Mesenchymal stem cell (in vitro differentiated cells and primary cell): ENCODE data around the gene SRCAP. TPM values are rescaled to one million over a fixed set of nuclear protein-coding genes. Genes with fewer than 3 reads are reported as not detected.
A peak's percentile ranks its signal among the peaks of the same experiment; 100 is the strongest.

Source experiments
- DNase-seq: peaks from one replicate; pipeline ENCODE4 v3.0.0-alpha.2; 2013
- H2AFZ ChIP-seq: one replicate; pipeline ENCODE4 v1.6.1; 2013; ENCODE audit warnings: low read depth, mild to moderate bottlenecking, control low read depth, inconsistent platforms, low read length, moderate library complexity
- H2AK5ac ChIP-seq: 2 replicates; pipeline ENCODE4 v1.6.1; 2013; ENCODE audit warnings: low read length, moderate library complexity, mild to moderate bottlenecking, inconsistent platforms; ENCODE audit not compliant: severe bottlenecking
- H2BK120ac ChIP-seq: one replicate; pipeline ENCODE4 v1.6.1; 2013; ENCODE audit warnings: low read depth, mild to moderate bottlenecking, inconsistent platforms, low read length, moderate library complexity
- H2BK12ac ChIP-seq, 2 experiments: one replicate each; pipeline ENCODE4 v1.6.1; 2013; ENCODE audit warnings: inconsistent platforms in 2 of 2, low read length in 2 of 2, mild to moderate bottlenecking in 2 of 2, moderate library complexity in 2 of 2, control low read depth in 1 of 2
- H2BK15ac ChIP-seq: one replicate; pipeline ENCODE4 v1.6.1; 2013; ENCODE audit warnings: mild to moderate bottlenecking, low read depth, inconsistent platforms; ENCODE audit not compliant: poor library complexity, severe bottlenecking
- H2BK5ac ChIP-seq: 2 replicates; pipeline ENCODE4 v1.6.1; 2013; ENCODE audit warnings: low read depth, mild to moderate bottlenecking, low read length, control low read depth, inconsistent platforms; ENCODE audit not compliant: poor library complexity, severe bottlenecking
- H3K14ac ChIP-seq, 2 experiments: one replicate each; pipeline ENCODE4 v1.6.1; 2013; ENCODE audit warnings: inconsistent platforms in 2 of 2, low read length in 2 of 2, control low read depth in 1 of 2, mild to moderate bottlenecking in 1 of 2, moderate library complexity in 1 of 2
- H3K18ac ChIP-seq, 2 experiments: one replicate each; pipeline ENCODE4 v1.6.1; 2013; ENCODE audit warnings: inconsistent platforms in 2 of 2, low read length in 2 of 2, control low read depth in 1 of 2, low read depth in 1 of 2, mild to moderate bottlenecking in 1 of 2
- H3K23ac ChIP-seq, 2 experiments: one replicate each; pipeline ENCODE4 v1.6.1; 2013; ENCODE audit warnings: inconsistent platforms in 2 of 2, low read length in 2 of 2, mild to moderate bottlenecking in 2 of 2, moderate library complexity in 2 of 2, control low read depth in 1 of 2
- H3K27ac ChIP-seq: 2 replicates; pipeline ENCODE4 v1.5.1; 2013; ENCODE audit warnings: mild to moderate bottlenecking, moderate library complexity, low read length, control low read depth, inconsistent platforms; ENCODE audit not compliant: poor library complexity, severe bottlenecking
- H3K27me3 ChIP-seq, 2 experiments: 2 replicates each; pipeline versions ENCODE4 v1.6.1 to v1.7.0; 2013; ENCODE audit warnings: low read length in 2 of 2, mild to moderate bottlenecking in 2 of 2, moderate library complexity in 2 of 2, control low read depth in 1 of 2, inconsistent platforms in 1 of 2; ENCODE audit not compliant: control insufficient read depth in 1 of 2, insufficient read depth in 1 of 2
- H3K36me3 ChIP-seq, 2 experiments: 2 replicates each; pipeline versions ENCODE4 v1.6.1 to v1.7.0; 2013; ENCODE audit warnings: low read length in 2 of 2, control low read depth in 1 of 2, inconsistent platforms in 1 of 2, low read depth in 1 of 2, mild to moderate bottlenecking in 1 of 2; ENCODE audit not compliant: insufficient read depth in 2 of 2, control insufficient read depth in 1 of 2
- H3K4ac ChIP-seq, 2 experiments: one replicate each; pipeline ENCODE4 v1.6.1; 2013; ENCODE audit warnings: inconsistent platforms in 2 of 2, low read length in 2 of 2, mild to moderate bottlenecking in 2 of 2, moderate library complexity in 2 of 2, control low read depth in 1 of 2, low read depth in 1 of 2
- H3K4me1 ChIP-seq: 2 replicates; pipeline ENCODE4 v1.6.1; 2013; ENCODE audit warnings: low read depth, low read length, control low read depth; ENCODE audit not compliant: control insufficient read depth, insufficient read depth
- H3K4me2 ChIP-seq: 2 replicates; pipeline ENCODE4 v1.6.1; 2013; ENCODE audit warnings: low read length, mild to moderate bottlenecking, inconsistent platforms; ENCODE audit not compliant: poor library complexity, severe bottlenecking
- H3K4me3 ChIP-seq, 2 experiments: 2 replicates each; pipeline versions ENCODE4 v1.5.1 to v1.7.0; 2013; ENCODE audit warnings: low read length in 2 of 2, mild to moderate bottlenecking in 2 of 2, control low read depth in 1 of 2, low read depth in 1 of 2; ENCODE audit not compliant: insufficient read depth in 1 of 2
- H3K79me1 ChIP-seq: replicated peaks from 2 replicates; pipeline ENCODE4 v1.6.1; 2013; ENCODE audit warnings: mild to moderate bottlenecking, control low read depth, low read length, inconsistent platforms; ENCODE audit not compliant: poor library complexity, severe bottlenecking
- H3K9ac ChIP-seq: 2 replicates; pipeline ENCODE4 v1.7.0; 2013; ENCODE audit warnings: mild to moderate bottlenecking, low read length, moderate library complexity
- H3K9me3 ChIP-seq: 2 replicates; pipeline ENCODE4 v1.7.0; 2013; ENCODE audit warnings: mild to moderate bottlenecking, low read length; ENCODE audit not compliant: control insufficient read depth
- H4K8ac ChIP-seq: one replicate; pipeline ENCODE4 v1.6.1; 2013; ENCODE audit warnings: inconsistent platforms, mild to moderate bottlenecking, low read length, moderate library complexity
- H4K91ac ChIP-seq: one replicate; pipeline ENCODE4 v1.6.1; 2013; ENCODE audit warnings: mild to moderate bottlenecking, low read length, inconsistent platforms
- WGBS: methylation state at CpG from one replicate; pipeline ENCODE4 v1.1.7; 2013; ENCODE audit warnings: mixed read lengths; 5-methylcytosine and 5-hydroxymethylcytosine counted together
- polyA plus RNA-seq, 2 experiments: library from polyadenylated mRNA; stranded (reverse); fragments of 200-250 nt; gene quantifications; one replicate each; pipeline ENCODE4 v1.2.3, GENCODE V29; 2013

SRCAP gene
- 17.1 TPM for polyA plus RNA-seq (2013, experiment 1 of 2)
- polyA plus RNA-seq (2013, experiment 2 of 2), result 16.0 TPM

- Histone ChIP-seq H3K36me3 (peaks cover 23 to 38% of the 10 kb centered on the region in 2 experiments), H2AK5ac (peak within 1 kb of the TSS; percentile 73), H3K14ac (peak within 1 kb of the TSS; percentile 81 to 100), H2BK5ac (peak within 1 kb of the TSS; percentile 100), H3K27ac (peak within 1 kb of the TSS; percentile 100), H2BK15ac (peak within 1 kb of the TSS; percentile 100), H3K27me3 (no peaks in the 10 kb centered on the region), H2AFZ (peak within 1 kb of the TSS; percentile 83), H2BK12ac (peak within 1 kb of the TSS in 1 of 2 experiments; percentile 45), H3K4me1 (peaks cover 8% of the 10 kb centered on the region), H2BK120ac (peak within 1 kb of the TSS; percentile 91), H4K8ac (peak within 1 kb of the TSS; percentile 100), H3K4ac (peak within 1 kb of the TSS; percentile 99 to 100), H3K9me3 (no peaks in the 10 kb centered on the region), H3K4me3 (peak within 1 kb of the TSS; percentile 98 to 99), H3K18ac (peak within 1 kb of the TSS; percentile 100), H3K23ac (peak within 1 kb of the TSS in 1 of 2 experiments; percentile 99), H3K79me1 (peaks cover 6% of the 10 kb centered on the region), H4K91ac (peak within 1 kb of the TSS; percentile 100), H3K9ac (peak within 1 kb of the TSS; percentile 100), H3K4me2 (peak within 1 kb of the TSS; percentile 94)
- under 1% methylated on average over 55 of the region's 57 CpGs for WGBS
- DNase-seq, result peak; percentile 85
Observed at GRCh38 chr16:30698816-30699614, at the start of gene SRCAP. SRCAP (plus strand) TSS chr16:30699171; CDS start chr16:30700825, 1,654 bp downstream.

- no peaks in the 10 kb centered on the region for H3K27me3 ChIP-seq
- no peaks in the 10 kb centered on the region for H3K9me3 ChIP-seq
- H2AFZ ChIP-seq, result peak overlapping the region; percentile 72
- WGBS, result 88% methylated on average over 22 of the region's 22 CpGs
- H3K14ac ChIP-seq, result no peak overlapping the region
- no peak for DNase-seq
- peak overlapping the region; percentile 24 for H3K27ac ChIP-seq
- peak overlapping the region; percentile 30 for H4K91ac ChIP-seq
- no peak overlapping the region for H2BK5ac ChIP-seq
- no peak overlapping the region for H3K23ac ChIP-seq
- H3K4me2 ChIP-seq, result no peak overlapping the region
- peak overlapping the region; percentile 57 for H2BK15ac ChIP-seq
- peak overlapping the region in 1 of 2 experiments; percentile 97 for H3K4me3 ChIP-seq
- H3K18ac ChIP-seq, result peak overlapping the region; percentile 26 to 46
- peak overlapping the region; percentile 96 for H3K9ac ChIP-seq
- H3K4ac ChIP-seq, result peak overlapping the region; percentile 85 to 95
- H4K8ac ChIP-seq, result peak overlapping the region; percentile 100
- H3K4me1 ChIP-seq, result peaks cover 11% of the 10 kb centered on the region
- peak overlapping the region; percentile 7 for H2BK120ac ChIP-seq
- peaks cover 22% of the 10 kb centered on the region in 2 experiments for H3K36me3 ChIP-seq
- peak overlapping the region; percentile 67 for H2AK5ac ChIP-seq
- H3K79me1 ChIP-seq, result peaks cover 22% of the 10 kb centered on the region
- H2BK12ac ChIP-seq, result peak overlapping the region; percentile 15 to 24
Observed at GRCh38 chr16:30649725-30650368, 49.1 kb upstream of the SRCAP start.

GRCh38 chr16:30650369-30651123 is 48.4 kb upstream of the SRCAP start, which contains the start of gene PRR14:
PRR14 (plus strand) TSS chr16:30650960; CDS start chr16:30651646, 686 bp downstream.
- Histone ChIP-seq H2AK5ac (peak within 1 kb of the TSS; percentile 67), H3K4me3 (peak within 1 kb of the TSS; percentile 62 to 97), H3K79me1 (peaks cover 28% of the 10 kb centered on the region), H3K14ac (peak within 1 kb of the TSS; percentile 83 to 97), H3K4me2 (peak within 1 kb of the TSS; percentile 92), H4K8ac (peak within 1 kb of the TSS; percentile 100), H2AFZ (peak within 1 kb of the TSS; percentile 72), H2BK120ac (peak within 1 kb of the TSS; percentile 58), H4K91ac (peak within 1 kb of the TSS; percentile 67), H2BK5ac (peak within 1 kb of the TSS; percentile 74), H3K4ac (peak within 1 kb of the TSS; percentile 85 to 95), H2BK12ac (peak within 1 kb of the TSS; percentile 24 to 71), H3K36me3 (peaks cover 29% of the 10 kb centered on the region in 2 experiments), H3K18ac (peak within 1 kb of the TSS; percentile 46 to 96), H2BK15ac (peak within 1 kb of the TSS; percentile 91), H3K4me1 (peaks cover 11% of the 10 kb centered on the region), H3K23ac (peak within 1 kb of the TSS in 1 of 2 experiments; percentile 93), H3K9me3 (no peaks in the 10 kb centered on the region), H3K9ac (peak within 1 kb of the TSS; percentile 96), H3K27me3 (no peaks in the 10 kb centered on the region), H3K27ac (peak within 1 kb of the TSS; percentile 88)
- DNase-seq, result peak; percentile 99
- 8% methylated on average over 53 of the region's 53 CpGs for WGBS
